A673 (cell line): Measurements from ENCODE around the gene SHQ1.

Experiments
- EZH2 ChIP-seq: fragments of 200-600 bp; sonication (generic); IDR thresholded peaks from 2 replicates; pipeline ENCODE4 v1.6.1; 2017; ENCODE audit warnings: borderline replicate concordance, low read depth, mild to moderate bottlenecking, mixed read lengths, antibody characterized with exemption, low read length; ENCODE audit not compliant: poor library complexity, severe bottlenecking
- TF ChIP-seq, protein P1 (sequence below): fragments of 300-800, 200-600 bp; sonication (generic); conservative IDR thresholded peaks from 2 replicates; pipeline ENCODE4 v1.5.1; 2017; ENCODE audit warnings: low read depth, mild to moderate bottlenecking, antibody characterized with exemption, low read length, moderate library complexity, mixed read lengths

- no peak for TF ChIP-seq EZH2
- TF ChIP-seq, protein P1, sequence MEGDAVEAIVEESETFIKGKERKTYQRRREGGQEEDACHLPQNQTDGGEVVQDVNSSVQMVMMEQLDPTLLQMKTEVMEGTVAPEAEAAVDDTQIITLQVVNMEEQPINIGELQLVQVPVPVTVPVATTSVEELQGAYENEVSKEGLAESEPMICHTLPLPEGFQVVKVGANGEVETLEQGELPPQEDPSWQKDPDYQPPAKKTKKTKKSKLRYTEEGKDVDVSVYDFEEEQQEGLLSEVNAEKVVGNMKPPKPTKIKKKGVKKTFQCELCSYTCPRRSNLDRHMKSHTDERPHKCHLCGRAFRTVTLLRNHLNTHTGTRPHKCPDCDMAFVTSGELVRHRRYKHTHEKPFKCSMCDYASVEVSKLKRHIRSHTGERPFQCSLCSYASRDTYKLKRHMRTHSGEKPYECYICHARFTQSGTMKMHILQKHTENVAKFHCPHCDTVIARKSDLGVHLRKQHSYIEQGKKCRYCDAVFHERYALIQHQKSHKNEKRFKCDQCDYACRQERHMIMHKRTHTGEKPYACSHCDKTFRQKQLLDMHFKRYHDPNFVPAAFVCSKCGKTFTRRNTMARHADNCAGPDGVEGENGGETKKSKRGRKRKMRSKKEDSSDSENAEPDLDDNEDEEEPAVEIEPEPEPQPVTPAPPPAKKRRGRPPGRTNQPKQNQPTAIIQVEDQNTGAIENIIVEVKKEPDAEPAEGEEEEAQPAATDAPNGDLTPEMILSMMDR = no peak
Observed at GRCh38 chr3:72829701-72830100, 18.5 kb downstream of the SHQ1 start.
